ENCODE results near the gene TAPBPL. TPM values are rescaled to one million over a fixed set of nuclear protein-coding genes. Genes with fewer than 3 reads are reported as not detected.
A peak's percentile ranks its signal among the peaks of the same experiment; 100 is the strongest.

Gene TAPBPL
- polyA plus RNA-seq (2012; ENCODE audit: insufficient read length, low read depth) = 2.0 TPM

- TF ChIP-seq TAF1 (IDR thresholded peaks at IDR 0.05; ENCODE audit: borderline replicate concordance, insufficient read depth, low read length) (no peak), POLR2AphosphoS5 (IDR thresholded peaks at IDR 0.05; ENCODE audit: low read depth, low read length) (0 out of 2 replicates have a peak, but pooled peaks have one; percentile 26)
Observed at GRCh38 chr12:6451348-6452244, at the start of gene TAPBPL. TAPBPL (plus strand) TSS chr12:6452042; CDS start chr12:6452249, 207 bp downstream.

- TF ChIP-seq POLR2AphosphoS5 (IDR thresholded peaks at IDR 0.05; ENCODE audit: low read depth, low read length) = no peak
- TF ChIP-seq FOXP2 (optimal IDR thresholded peaks at IDR 0.05; ENCODE audit: borderline replicate concordance, extremely low read depth, extremely low read length, insufficient read depth) = no peak
- TF ChIP-seq SIN3A (IDR thresholded peaks at IDR 0.05; ENCODE audit: borderline replicate concordance, insufficient read depth, low read length) = no peak
- no peak for TF ChIP-seq TAF1 (IDR thresholded peaks at IDR 0.05; ENCODE audit: borderline replicate concordance, insufficient read depth, low read length)
- TF ChIP-seq REST (IDR thresholded peaks at IDR 0.05; ENCODE audit: insufficient read depth in 1 of 2, low read depth in 2 of 2, low read length in 2 of 2) = no peak
Observed at GRCh38 chr12:6404390-6404789, 47.5 kb upstream of the TAPBPL start.

GRCh38 chr12:6405963-6406362, 45.9 kb upstream of the TAPBPL start:
- TF ChIP-seq SIN3A (IDR thresholded peaks at IDR 0.05; ENCODE audit: borderline replicate concordance, insufficient read depth, low read length) (no peak), REST (IDR thresholded peaks at IDR 0.05; ENCODE audit: insufficient read depth in 1 of 2, low read depth in 2 of 2, low read length in 2 of 2) (no peak)

GRCh38 chr12:6407236-6407954, 44.4 kb upstream of the TAPBPL start:
- TF ChIP-seq POLR2AphosphoS5 (IDR thresholded peaks at IDR 0.05; ENCODE audit: low read depth, low read length) (no peak), TAF1 (IDR thresholded peaks at IDR 0.05; ENCODE audit: borderline replicate concordance, insufficient read depth, low read length) (no peak), REST (IDR thresholded peaks at IDR 0.05; ENCODE audit: insufficient read depth in 1 of 2, low read depth in 2 of 2, low read length in 2 of 2) (no peak), FOXP2 (optimal IDR thresholded peaks at IDR 0.05; ENCODE audit: borderline replicate concordance, extremely low read depth, extremely low read length, insufficient read depth) (no peak), SIN3A (IDR thresholded peaks at IDR 0.05; ENCODE audit: borderline replicate concordance, insufficient read depth, low read length) (no peak)

- TF ChIP-seq FOXP2 (optimal IDR thresholded peaks at IDR 0.05; ENCODE audit: borderline replicate concordance, extremely low read depth, extremely low read length, insufficient read depth) = no peak
- no peak for TF ChIP-seq TAF1 (IDR thresholded peaks at IDR 0.05; ENCODE audit: borderline replicate concordance, insufficient read depth, low read length)
- TF ChIP-seq SIN3A (IDR thresholded peaks at IDR 0.05; ENCODE audit: borderline replicate concordance, insufficient read depth, low read length) = no peak
- no peak for TF ChIP-seq REST (IDR thresholded peaks at IDR 0.05; ENCODE audit: insufficient read depth in 1 of 2, low read depth in 2 of 2, low read length in 2 of 2)
- no peak for TF ChIP-seq POLR2AphosphoS5 (IDR thresholded peaks at IDR 0.05; ENCODE audit: low read depth, low read length)
Observed at GRCh38 chr12:6416596-6416995, 35.2 kb upstream of the TAPBPL start.
